ENCODE data around the gene MCF2L.
"Not testable (repeated sequence)": the region's sequence is repeated elsewhere in the genome, so short reads cannot be mapped to it uniquely, and the experiment has no call there.

MCF2L gene

DNA sequence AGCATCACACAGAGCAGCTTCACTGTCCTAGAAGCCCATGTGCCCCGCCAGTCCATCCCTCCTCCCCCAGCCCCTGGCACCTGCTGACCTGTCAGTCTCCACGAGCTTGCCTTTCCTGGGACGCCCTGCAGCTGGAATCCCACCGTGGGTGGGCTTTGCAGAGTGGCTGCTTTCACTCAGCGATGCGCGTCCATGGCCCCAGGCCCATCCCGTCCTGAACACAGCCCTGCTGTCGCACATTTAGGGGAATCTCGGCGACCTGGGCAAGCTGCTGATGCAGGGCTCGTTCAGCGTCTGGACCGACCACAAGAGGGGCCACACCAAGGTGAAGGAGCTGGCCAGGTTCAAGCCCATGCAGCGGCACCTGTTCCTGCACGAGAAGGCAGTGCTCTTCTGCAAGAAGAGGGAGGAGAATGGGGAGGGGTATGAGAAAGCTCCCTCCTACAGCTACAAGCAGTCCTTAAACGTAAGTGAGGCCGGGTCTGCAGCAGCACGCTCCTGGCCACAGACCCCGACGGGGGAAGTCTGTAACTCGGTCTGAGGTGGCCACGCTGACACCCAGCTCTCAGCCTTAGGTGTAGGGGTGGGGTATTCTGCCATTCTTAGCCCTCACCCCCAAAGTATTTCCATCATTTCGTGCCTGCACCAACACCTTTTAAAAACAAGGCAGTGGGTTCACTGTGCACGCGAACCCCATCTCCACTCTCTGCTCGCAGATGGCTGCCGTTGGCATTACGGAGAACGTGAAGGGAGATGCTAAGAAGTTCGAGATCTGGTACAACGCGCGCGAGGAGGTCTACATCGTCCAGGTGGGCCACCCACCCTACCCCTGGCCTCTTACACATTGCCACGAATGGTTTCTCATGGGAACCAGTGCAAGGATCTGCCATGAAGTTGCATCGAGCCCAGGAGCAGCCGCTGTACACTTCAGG lies 118.2 kb downstream of the MCF2L start:
- no peak for DNase-seq

DNA sequence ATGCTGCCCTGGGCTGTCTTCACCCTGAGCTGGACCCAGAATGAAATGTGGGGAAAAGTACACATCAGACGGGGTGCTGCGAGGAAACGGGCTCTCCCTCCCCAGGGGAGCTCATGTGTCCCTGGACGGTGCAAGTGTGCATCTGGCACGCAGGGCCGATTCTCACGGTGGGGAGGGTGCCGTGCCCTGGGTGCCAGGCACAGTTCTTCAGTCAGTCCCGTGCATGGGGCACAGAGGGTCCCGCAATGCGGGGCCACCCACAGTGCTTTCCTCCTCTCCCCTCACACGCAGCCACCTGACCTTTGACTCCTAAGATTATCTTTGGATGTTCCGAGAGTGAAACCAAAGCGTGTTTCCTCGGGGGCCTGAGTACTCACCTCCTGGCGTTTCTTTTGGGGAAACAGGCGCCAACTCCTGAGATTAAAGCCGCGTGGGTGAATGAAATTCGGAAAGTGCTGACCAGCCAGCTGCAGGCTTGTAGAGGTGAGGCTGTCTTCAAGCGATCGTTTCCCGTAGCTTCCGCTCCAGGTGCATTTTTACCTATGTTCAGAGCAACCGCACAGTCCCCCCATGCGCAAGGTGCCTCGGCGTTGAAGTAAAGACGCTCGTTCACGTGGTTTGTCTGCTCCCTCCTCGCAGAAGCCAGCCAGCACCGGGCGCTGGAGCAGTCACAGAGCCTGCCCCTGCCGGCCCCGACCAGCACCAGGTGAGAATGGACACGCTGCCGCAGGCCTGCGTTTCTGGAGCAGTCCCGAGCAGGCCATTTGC lies 119.1 kb downstream of the MCF2L start:
- no peak for DNase-seq

DNA sequence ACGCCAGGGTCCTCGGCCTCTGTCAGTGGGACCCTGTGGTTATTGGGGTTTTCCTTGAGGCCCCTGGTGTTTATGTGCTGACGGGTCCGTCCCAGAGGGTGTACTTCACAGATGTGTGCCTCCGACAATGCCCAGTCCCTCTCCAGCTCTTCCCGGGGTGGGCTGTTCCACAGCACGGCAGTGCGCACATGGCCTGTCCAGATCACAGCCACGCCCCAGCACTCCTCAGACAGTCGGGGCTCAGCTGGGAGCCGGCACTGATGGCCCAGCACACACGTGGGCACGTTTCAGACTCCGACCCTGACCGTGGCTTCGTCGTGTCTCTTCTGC lies 119.6 kb downstream of the MCF2L start:
- no peak for DNase-seq

DNA sequence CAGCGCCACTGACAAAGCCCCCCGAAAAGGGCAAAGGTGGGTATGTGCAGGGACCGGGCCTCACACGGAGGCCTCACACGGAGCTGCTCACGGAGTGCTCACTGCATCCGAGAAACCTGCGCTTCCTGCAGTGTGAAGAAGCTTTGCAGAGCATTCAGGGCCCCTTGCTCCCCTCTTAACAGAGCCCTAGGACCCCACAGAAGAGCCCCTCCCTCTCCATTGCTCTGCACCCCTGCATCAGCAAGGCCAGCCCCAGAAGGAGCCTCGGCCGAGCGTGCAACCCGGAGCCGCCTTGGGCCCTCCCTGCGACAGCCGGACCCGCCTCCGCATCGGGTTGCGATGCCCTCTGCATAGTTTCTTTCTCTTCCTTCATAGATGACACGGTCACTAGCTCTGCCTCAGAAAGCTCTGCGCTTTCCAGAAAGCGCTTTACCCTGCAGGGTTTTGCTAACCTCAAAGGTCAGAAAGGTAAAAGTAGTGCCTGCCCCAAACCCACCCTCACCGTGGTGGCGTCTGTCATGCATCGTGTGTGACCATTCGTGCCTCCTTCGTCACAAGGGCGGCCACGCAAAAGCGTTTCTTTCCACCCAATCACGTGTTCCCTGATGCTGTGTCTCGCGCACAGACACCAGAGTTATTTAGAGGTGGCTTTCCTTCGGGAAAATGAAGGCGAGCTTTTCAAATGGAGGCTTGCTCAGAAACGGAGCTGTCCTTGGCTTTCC lies 120.8 kb downstream of the MCF2L start:
- no peak for DNase-seq

DNA sequence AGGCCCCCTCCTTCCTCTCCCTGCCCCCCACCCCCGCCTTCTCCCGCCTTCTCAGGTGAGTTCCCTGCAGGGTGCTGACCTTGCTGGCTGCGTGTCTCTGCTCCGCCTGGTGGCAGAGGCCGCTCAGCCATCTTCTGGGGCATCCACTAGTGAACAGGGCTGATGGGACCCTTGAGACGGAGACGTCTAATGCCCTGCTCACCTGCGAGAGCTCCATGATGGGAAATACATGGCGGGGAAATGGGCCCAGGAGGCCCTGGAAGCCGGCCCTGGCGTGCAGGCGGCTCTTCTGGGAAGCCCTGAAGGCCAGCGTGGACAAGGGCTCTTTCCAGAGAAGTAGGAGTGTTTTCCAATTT lies 121.4 kb downstream of the MCF2L start:
- no peak for DNase-seq

DNA sequence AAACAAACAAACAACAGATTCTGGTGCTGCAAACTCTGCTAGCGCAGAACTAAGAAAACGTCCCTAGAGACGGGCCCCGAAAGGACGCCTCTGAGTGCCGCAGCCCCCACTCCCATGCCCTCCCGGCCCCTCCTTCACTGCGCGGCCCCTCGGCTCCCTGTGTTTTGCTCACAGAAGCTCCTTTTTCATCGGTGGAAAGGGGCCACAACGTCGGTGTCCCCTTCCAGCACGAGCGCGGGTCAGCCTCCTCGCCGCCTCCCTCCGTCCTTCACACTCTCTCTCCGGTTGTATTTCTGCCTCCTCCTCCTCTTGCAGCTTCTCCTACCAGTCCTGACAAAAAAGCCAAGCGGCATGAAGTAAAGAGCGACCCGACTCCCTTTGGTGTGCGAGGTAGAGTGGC lies 121.8 kb downstream of the MCF2L start:
- no peak for DNase-seq

DNA sequence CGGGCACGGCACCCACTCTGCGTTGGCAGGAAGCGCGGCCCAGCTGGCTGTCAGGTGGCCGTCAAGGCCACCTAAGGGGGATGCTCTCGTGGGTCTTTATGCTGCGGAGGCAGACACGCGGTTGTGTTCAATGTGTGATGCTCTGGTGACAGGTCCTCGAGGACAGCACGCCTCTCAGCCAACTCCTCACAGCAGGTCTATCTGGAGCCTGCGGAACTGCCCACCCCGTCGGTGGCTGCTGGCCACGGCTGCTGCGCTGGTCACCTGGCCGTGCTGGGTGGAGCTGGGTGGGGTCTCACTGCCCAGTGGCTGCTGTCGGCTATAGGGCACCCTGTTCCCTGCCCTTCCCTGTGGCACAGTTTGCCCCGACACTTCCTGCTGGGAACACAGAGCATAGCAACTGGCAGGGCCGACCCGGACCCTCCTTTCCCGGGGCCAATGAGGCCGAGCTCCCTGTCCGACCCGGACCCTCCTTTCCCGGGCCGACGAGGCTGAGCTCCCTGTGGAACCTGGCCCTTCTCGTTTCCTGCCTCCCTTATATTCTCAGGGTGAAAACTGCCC lies 122.3 kb downstream of the MCF2L start:
- DNase-seq, result no peak

DNA sequence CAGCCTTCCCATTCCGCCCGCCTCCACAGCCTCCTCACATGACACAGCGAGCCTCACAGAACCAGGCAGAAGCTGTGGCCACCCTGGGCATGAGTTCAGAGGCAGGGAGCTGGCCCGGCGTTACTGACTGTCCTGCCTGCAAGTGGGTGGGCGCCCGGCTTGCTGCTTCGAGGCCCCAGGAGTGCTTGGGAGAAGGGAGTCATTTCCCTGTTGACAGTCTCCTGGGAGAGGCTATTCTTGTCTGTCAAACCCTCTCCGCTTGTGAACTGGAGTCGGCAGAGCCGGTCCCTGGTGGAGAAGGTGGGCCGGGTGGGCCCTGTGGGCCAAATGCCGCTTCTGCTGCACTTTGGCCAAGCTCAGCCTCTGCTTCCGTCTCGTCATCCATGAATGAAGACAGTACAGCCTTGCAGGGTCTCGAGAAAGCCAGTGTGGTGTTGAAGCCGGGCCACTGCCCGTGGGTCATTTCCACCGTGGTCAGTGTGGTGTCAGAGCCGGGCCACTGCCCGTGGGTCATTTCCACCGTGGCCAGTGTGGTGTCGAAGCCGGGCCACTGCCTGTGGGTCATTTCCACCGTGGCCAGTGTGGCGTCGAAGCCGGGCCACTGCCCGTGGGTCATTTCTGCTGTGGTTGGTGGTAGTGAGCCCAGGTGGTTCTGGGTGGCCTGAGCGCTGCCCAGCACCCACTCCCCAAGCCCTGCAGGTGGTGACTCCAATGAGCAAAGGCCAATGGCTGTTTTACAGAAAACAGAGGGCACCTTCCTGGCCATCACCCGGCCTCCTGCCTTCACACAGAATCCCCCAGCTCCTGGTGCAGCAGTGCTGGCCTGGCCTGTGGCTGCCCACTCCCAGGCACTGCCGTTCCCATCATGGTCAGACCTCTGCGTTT lies 123.1 kb downstream of the MCF2L start:
- DNase-seq, result no peak

DNA sequence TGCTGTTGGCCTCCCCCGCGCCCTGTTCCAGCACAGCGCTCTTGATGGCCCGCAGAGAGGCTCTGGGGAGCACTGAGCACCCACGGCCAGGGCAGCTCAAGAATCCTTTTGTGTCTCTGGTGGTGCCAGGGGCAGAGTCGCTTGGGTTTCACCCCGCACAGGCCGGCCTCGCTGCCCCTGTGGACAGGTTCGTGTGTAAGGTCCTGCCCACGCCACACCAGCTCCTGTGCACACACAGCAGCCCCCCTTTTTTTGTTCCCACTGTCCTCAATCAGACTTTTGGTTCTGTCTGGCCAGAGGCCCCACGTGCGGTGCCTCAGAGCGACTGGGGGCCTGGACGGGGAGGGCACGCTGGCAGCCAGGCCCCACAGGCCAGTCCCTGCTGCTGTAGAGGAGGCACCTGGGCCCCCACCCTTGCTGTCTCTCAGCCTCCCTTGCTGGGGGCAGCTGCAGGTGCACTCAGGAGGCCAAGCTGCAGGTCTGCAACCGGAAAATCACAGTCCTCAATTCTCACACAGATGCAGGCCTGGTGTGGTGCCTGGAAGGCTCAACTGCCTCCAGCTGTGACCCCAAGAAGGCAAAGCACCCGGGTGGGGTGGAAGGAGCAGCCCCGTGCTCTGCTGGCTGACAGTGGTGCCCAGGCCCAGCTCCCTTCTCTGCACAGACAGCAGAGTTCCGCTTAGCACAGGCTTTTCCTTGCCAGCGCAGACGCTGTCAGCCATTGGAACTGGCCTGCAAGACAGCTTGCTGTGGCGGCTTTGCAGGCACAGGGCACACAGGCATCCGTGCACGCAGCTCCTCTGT lies 124.0 kb downstream of the MCF2L start:
- DNase-seq, result no peak

DNA sequence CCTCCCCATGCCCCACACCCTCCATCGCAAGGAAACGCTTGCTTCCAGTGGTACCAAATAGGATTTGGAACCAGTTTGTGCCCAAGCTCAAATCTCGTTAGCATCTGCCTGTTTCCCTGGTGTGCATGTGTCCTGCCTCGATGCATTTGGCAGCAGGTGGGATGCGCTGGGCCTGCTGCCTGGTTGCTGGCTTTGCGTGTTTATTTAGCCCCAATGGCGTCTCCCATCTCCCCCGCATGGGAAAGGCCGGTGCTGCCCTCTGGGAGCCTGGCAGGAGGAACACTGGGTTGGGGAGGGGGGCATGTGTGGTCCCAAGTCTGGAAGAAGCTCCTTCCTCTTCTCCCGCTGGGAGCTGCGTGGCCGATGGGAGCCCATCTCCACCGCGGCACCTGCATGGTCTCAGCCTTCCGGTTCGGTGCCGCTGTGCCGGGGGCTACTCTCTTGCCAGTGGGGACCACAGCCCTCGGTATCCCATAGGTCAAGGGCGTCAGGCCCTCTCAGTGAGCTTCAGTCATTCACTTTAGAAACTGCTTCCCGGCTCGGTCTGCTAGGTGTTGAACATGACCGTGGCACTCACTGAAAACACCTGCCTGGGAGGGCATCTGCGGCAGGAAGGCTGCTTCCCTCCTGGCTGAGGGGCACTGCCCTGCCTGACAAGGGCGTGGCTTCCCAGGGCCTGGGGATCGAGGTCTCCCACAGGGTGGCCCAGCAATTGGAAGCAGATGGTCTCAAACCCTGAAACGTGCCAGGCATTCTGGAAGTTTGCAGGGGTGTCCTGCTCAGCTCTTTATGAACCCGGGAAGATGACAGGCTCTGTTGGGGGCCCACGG lies 124.8 kb downstream of the MCF2L start:
- DNase-seq, result no peak

DNA sequence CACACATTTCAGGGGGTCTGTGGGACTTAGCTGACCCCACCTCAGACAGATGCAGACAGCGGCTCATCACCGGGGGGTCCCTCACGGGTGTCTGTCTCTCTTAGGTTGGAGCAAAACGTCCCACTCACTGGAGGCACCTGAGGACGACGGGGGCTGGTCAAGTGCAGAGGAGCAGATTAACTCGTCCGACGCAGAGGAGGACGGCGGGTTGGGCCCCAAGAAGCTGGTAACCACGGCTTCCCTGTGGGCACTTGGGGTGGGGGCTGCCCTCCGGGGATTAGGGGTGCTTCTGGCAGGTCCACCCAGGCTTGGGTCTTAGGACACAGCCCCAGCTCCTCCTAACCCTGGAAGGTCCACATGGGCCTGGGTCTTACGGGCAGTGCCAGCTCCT lies 125.4 kb downstream of the MCF2L start:
- DNase-seq, result no peak

DNA sequence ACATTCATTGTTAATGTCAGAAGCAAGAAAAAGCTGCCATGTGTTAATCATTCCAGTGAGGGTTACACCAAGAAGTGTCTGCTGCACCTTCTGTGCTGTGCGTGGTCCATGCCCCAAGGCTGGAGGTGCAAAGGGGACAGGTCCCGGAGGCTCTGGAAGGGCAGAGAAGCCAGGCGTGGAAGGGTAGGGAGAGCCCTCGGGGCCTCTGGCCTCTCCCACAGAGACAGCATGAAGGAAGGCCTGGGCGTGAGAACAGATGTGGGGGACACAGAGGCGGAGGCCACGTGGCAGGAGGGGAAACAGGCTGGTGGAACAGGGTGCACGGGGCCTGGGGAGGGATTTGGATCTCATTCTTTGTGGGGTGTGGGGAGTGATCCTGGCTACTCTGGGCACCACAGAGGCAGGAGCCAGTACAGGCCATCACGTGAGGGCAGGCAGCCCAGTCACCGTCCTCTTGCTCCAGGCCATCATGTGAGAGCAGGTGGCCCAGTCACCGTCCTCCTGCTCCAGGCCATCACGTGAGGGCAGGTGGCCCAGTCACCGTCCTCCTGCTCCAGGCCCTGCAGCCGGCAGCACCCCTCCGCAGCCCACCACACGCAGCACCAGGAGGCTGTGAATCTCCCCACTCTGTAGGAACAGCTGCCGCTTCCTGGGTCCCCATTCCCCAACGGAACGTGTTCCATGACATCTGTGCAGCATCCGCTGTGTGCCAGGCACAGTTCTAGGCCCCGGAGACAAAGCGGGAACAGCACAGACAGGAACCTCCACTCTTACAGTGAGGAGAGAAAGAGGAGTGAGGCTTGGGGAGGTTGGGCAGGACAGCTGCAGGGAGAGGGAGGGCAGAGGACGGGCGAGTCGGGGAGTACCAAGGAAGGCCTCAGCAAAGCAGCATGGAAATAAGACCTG lies 126.4 kb downstream of the MCF2L start:
- DNase-seq, result no peak

DNA sequence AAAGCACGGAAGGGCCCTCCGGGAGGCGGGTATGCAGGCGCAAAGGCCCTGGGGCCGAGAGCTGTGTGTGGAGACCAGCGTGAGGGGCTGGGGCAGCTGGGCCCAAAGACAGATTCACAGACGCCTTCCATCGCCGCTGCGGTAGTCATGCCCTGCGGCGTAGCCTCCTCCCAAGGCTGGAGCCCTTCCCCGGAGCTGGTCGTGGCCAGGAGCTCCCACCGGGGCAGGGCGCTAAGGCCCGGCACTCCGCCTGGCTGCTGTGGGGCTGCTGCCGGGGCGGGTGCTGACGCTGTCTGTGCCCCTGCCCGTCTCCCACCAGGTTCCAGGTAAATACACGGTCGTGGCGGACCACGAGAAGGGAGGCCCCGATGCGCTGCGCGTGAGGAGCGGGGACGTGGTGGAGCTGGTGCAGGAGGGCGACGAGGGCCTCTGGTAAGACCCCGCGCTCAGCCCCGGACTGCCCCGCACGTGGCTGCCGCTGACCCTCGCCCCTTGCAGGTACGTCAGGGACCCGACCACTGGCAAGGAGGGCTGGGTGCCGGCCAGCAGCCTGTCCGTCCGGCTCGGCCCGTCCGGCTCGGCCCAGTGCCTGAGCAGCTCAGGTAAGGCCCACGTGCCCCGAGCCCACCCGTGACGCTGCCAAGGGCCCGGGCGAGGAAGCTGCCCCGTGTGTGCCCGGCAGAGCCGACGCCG lies 127.2 kb downstream of the MCF2L start:
- DNase-seq, result no peak

DNA sequence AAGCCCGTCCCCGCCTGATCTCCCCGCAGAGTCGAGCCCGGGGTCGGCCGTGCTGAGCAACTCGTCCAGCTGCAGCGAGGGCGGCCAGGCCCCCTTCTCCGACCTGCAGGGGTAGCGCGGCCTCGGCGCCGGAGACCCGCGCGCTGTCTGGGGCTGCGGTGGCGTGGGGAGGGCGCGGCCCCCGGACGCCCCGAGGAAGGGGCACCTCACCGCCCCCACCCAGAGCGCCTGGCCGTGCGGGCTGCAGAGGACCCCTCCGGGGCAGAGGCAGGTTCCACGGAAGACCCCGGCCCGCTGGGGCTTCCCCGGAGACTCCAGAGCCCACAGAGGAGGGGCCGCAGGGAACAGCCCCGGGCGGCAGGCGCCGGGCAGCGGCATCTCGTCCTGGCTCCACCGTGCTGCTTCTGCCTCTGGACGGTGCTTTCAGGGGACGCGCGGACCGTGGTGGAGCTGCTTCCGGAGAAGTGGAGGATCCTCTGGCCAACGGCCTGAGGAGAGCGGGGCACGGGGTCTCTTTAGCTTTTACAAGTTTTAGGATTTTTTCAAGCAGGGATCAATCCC lies 127.8 kb downstream of the MCF2L start:
- DNase-seq, result no peak

DNA sequence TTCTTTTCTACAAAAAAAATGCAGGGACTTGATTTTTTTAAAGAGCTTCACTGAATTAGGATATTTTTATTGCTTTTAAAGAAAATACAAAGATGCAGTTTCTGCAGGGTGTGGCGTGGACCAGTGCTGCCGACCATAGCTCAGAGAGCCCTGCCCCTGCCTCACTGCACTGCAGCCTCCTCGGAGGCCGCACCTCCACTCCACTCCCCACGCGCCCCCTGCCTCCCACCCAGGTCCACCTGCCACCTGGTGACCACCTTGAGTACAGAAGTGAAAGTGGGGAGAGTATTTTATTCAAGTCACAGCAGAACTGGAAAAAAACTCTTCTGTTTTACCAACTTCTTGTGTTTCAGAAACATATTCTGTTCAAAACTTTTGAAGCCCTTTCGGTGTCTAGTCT lies 128.6 kb downstream of the MCF2L start:
- DNase-seq, result no peak

DNA sequence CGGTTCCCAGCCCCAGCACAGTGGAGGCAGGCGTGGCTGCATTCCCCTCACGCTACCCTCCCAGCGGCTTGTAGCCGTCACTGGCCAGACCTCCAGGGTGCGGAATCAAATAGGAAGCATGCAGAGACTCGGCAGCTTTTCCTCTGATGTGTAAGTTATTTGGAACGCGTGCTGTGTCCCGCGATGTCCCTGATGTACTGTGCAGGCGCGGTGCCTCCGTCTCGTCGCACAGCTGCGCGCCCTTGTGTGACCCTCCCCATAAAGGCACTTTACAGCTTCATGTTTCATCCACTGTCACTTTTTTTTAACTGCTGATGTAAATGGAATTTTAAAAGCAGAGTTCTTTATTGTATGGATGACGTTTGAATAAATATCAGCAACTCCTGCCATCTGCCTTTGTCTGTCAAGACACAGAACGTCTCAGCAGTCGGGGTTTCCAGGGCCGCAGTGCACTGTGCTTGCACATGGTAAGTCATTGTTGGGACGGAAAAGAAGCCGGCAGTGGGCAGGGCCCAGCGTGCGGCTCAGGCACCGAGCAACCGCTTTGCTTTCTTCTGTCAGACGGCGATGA lies 129.2 kb downstream of the MCF2L start:
- peak; percentile 85 for DNase-seq

DNA sequence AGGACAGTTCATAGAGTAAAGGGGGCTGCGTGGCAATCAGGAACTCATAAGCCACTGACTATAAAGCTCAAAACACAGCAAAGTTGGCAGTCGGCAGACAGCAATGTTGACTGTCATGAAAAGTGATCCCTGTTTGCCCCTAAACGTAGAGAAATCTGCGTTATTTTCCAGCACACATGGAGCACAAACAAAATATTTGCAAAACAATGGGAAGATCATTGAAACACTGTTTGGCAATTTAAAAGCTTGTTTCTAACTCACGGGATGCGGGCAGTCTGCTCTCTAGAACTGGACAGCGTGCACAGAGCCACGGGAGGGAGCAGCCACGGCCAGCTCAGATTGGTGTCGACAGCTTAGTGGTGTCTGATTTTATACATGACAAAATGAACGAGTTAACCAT lies 130.1 kb downstream of the MCF2L start:
- no peak for DNase-seq

DNA sequence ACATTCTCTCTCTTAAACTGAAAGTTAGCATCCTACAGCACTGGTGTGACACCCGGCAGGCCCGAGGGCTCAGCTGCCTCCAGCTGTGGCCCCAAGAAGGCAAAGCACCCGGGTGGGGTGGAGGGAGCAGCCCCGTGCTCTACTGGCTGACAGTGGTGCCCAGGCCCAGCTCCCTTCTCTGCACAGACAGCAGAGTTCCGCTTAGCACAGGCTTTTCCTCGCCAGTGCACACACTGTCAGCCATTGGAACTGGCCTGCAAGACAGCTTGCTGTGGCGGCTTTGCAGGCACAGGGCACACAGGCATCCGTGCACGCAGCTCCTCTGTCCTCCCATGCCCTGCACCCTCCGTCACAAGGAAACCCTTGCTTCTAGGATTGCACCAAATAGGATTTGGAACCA lies 133.3 kb downstream of the MCF2L start:
- not testable (repeated sequence) for DNase-seq

All from femur (tissue), 1 donor.